OCI-LY7 (cell line): ENCODE data around the gene SYNJ2. TPM values are rescaled to one million over a fixed set of nuclear protein-coding genes. Genes with fewer than 3 reads are reported as not detected.

Experiments used
- BruUV-seq: library from RNA; stranded (reverse); fragments of 400-500 nt; replicated peaks from 2 replicates; lab custom pipeline; 2021; lab: Mats Ljungman, UMichigan
- CTCF ChIA-PET: fragments of 300-600 bp; sonication (Branson Sonifier 250); formaldehyde crosslinking; loops from one replicate; lab custom pipeline; 2022; ENCODE audit warnings: antibody characterized with exemption; ENCODE audit not compliant: unreplicated experiment; lab: Charles Lee
- POLR2A ChIA-PET: fragments of 300-600 bp; sonication (Branson Sonifier 250); formaldehyde crosslinking; loops from one replicate; lab custom pipeline; 2022; ENCODE audit warnings: antibody characterized with exemption; lab: Charles Lee
- DNase-seq: peaks from one replicate; pipeline ENCODE4 v3.0.0-alpha.2; 2015; ENCODE audit warnings: low spot score
- H2AFZ ChIP-seq: fragments of 200-600 bp; sonication (generic), shearing (Covaris generic); 2 replicates; pipeline ENCODE4 v1.6.1; 2014; ENCODE audit warnings: mild to moderate bottlenecking, antibody characterized with exemption, low read length, moderate library complexity
- H3K27ac ChIP-seq: fragments of 200-600 bp; sonication (generic); 2 replicates; pipeline ENCODE4 v1.5.1; 2014; ENCODE audit warnings: mixed run types, low read depth, mild to moderate bottlenecking, moderate library complexity, low read length, inconsistent platforms; ENCODE audit not compliant: poor library complexity, severe bottlenecking
- H3K36me3 ChIP-seq: fragments of 200-600 bp; sonication (generic); 2 replicates; pipeline ENCODE4 v1.6.1; 2014; ENCODE audit warnings: mild to moderate bottlenecking, antibody characterized with exemption, low read length, moderate library complexity, mixed read lengths; ENCODE audit not compliant: insufficient read depth
- H3K4me1 ChIP-seq: fragments of 200-600 bp; sonication (generic); 2 replicates; pipeline ENCODE4 v1.5.1; 2014; ENCODE audit warnings: mild to moderate bottlenecking, low read length; ENCODE audit not compliant: insufficient read depth, poor library complexity, severe bottlenecking
- H3K4me2 ChIP-seq: fragments of 200-600 bp; sonication (generic); 2 replicates; pipeline ENCODE4 v1.6.1; 2014; ENCODE audit warnings: mild to moderate bottlenecking, low read length
- H3K4me3 ChIP-seq: fragments of 200-600 bp; sonication (generic); 2 replicates; pipeline ENCODE4 v1.5.1; 2014; ENCODE audit warnings: mild to moderate bottlenecking, low read depth, low read length; ENCODE audit not compliant: poor library complexity, severe bottlenecking
- H3K79me2 ChIP-seq: fragments of 200-600 bp; sonication (generic); 2 replicates; pipeline ENCODE4 v1.6.1; 2016; ENCODE audit warnings: low read depth, mild to moderate bottlenecking, low read length, moderate library complexity, mixed read lengths; ENCODE audit not compliant: insufficient read depth
- H3K9me2 ChIP-seq: fragments of 200-600 bp; sonication (generic); 2 replicates; pipeline ENCODE4 v1.6.1; 2016; ENCODE audit warnings: mild to moderate bottlenecking, low read length, mixed read lengths; ENCODE audit not compliant: insufficient read depth
- H3K9me3 ChIP-seq: fragments of 200-600 bp; sonication (generic); 2 replicates; pipeline ENCODE4 v1.6.1; 2014; ENCODE audit warnings: mild to moderate bottlenecking, mixed run types, low read length, mixed read lengths
- H4K20me1 ChIP-seq: fragments of 200-600 bp; sonication (generic); 2 replicates; pipeline ENCODE4 v1.6.1; 2014; ENCODE audit warnings: mild to moderate bottlenecking, antibody characterized with exemption, low read length, moderate library complexity, mixed read lengths; ENCODE audit not compliant: insufficient read depth
- CTCF ChIP-seq: fragments of 200-600 bp; sonication (generic); conservative IDR thresholded peaks from 2 replicates; pipeline ENCODE4 v1.5.1; 2014; ENCODE audit warnings: mild to moderate bottlenecking, antibody characterized with exemption, low read length, moderate library complexity, mixed read lengths
- EZH2phosphoT487 ChIP-seq: fragments of 200-600 bp; sonication (generic); IDR thresholded peaks from 2 replicates; pipeline ENCODE4 v1.6.1; 2018; ENCODE audit warnings: low read depth, borderline replicate concordance, mild to moderate bottlenecking, mixed run types, antibody characterized with exemption, low read length, moderate library complexity, mixed read lengths
- intact Hi-C: fragments of 100-400 bp; cut with micrococcal nuclease; formaldehyde crosslinking; loops from one replicate; pipeline ENCODE4 v1.10.0; 2022; ENCODE audit not compliant: unreplicated experiment
- total RNA-seq, 2 experiments: library from RNA; depleted of rRNA in 1 of 2; stranded (reverse); fragments of >200 nt in 1 of 2; shearing (Covaris generic) in 1 of 2; gene quantifications; 2 replicates each; pipeline ENCODE4 v1.2.3, GENCODE V29; 2014 to 2022

The SYNJ2 gene
- total RNA-seq, 2 experiments from 2014 or later = 0.21 TPM; not detected in 1

- Histone ChIP-seq H3K4me2 (no peak overlapping the region), H3K36me3 (no peaks in the 10 kb centered on the region), H2AFZ (no peak overlapping the region), H3K9me3 (no peaks in the 10 kb centered on the region), H4K20me1 (no peaks in the 10 kb centered on the region), H3K4me1 (no peaks in the 10 kb centered on the region), H3K27ac (no peak overlapping the region), H3K4me3 (no peak overlapping the region), H3K9me2 (no peaks in the 10 kb centered on the region), H3K79me2 (no peaks in the 10 kb centered on the region)
- ChIA-PET CTCF (no interaction called here), POLR2A (interaction anchor here (0.9 kb wide), 1 partner anchor 10 kb away, joined by 3 read pairs; no protein-coding TSS in a partner anchor)
- TF ChIP-seq EZH2phosphoT487 = no peak
- TF ChIP-seq CTCF = peak; percentile 90
- peak; percentile 58 for DNase-seq
- intact Hi-C loops = loop anchor here (5.0 kb wide), 1 partner anchor 315 kb away; no protein-coding TSS in a partner anchor
- BruUV-seq = no TSS peak
Observed at GRCh38 chr6:158072083-158072721, 90.5 kb downstream of the SYNJ2 start.

GRCh38 chr6:158073776-158074175, 92.1 kb downstream of the SYNJ2 start:
- POLR2A ChIA-PET = interaction anchor here (0.5 to 1.0 kb wide), 2 partner anchors 12 to 94 kb away, joined by 5 to 7 read pairs; no protein-coding TSS in a partner anchor
- CTCF ChIA-PET = no interaction called here
- intact Hi-C loops = loop anchor here (5.0 kb wide), 1 partner anchor 316 kb away; no protein-coding TSS in a partner anchor

GRCh38 chr6:158076548-158076947, 94.9 kb downstream of the SYNJ2 start:
- TF ChIP-seq CTCF = no peak
- no peak for TF ChIP-seq EZH2phosphoT487
- no peaks in the 10 kb centered on the region for H4K20me1 ChIP-seq
- no peaks in the 10 kb centered on the region for H3K79me2 ChIP-seq
- ChIA-PET POLR2A (interaction anchor here (0.6 kb wide), 1 partner anchor 32 kb away, joined by 4 read pairs; no protein-coding TSS in a partner anchor), CTCF (no interaction called here)
- H3K9me3 ChIP-seq = no peaks in the 10 kb centered on the region
- H3K4me1 ChIP-seq = no peaks in the 10 kb centered on the region
- H3K9me2 ChIP-seq = no peaks in the 10 kb centered on the region
- H2AFZ ChIP-seq = no peak overlapping the region
- no TSS peak for BruUV-seq
- intact Hi-C loops = no loop called here
- no peak overlapping the region for H3K27ac ChIP-seq
- H3K36me3 ChIP-seq = no peaks in the 10 kb centered on the region
- H3K4me3 ChIP-seq = no peak overlapping the region
- no peak for DNase-seq
- no peak overlapping the region for H3K4me2 ChIP-seq

More at GRCh38 chr6:158073776-158074175, 92.1 kb downstream of the SYNJ2 start:
- no peak for TF ChIP-seq EZH2phosphoT487
- H3K79me2 ChIP-seq = no peaks in the 10 kb centered on the region
- H3K36me3 ChIP-seq = no peaks in the 10 kb centered on the region
- H3K4me3 ChIP-seq = no peak overlapping the region
- no TSS peak for BruUV-seq
- H3K27ac ChIP-seq = no peak overlapping the region
- no peaks in the 10 kb centered on the region for H3K9me2 ChIP-seq
- no peak overlapping the region for H3K4me2 ChIP-seq
- no peaks in the 10 kb centered on the region for H3K9me3 ChIP-seq
- no peaks in the 10 kb centered on the region for H4K20me1 ChIP-seq
- no peak overlapping the region for H2AFZ ChIP-seq
- no peaks in the 10 kb centered on the region for H3K4me1 ChIP-seq
- DNase-seq = no peak
